GM12874 (cell line): ENCODE data around the gene ATG3.

ENCODE experiments used
- CTCF ChIP-seq: IDR thresholded peaks from 2 replicates; pipeline ENCODE4 v1.5.1; 2011; ENCODE audit warnings: low read depth, mild to moderate bottlenecking, control low read depth, low read length, moderate library complexity; ENCODE audit not compliant: insufficient read depth

Gene ATG3

GRCh38 chr3:112579697-112580096 is 17.9 kb upstream of the ATG3 start:
- no peak for TF ChIP-seq CTCF

- no peak for TF ChIP-seq CTCF
These were observed 17.5 kb upstream of the ATG3 start for GRCh38 chr3:112579232-112579631.

GRCh38 chr3:112572701-112573100 is 10.9 kb upstream of the ATG3 start:
- no peak for TF ChIP-seq CTCF

GRCh38 chr3:112569265-112569664 is 7.5 kb upstream of the ATG3 start:
- no peak for TF ChIP-seq CTCF

- TF ChIP-seq CTCF, result no peak
These were observed 6.9 kb upstream of the ATG3 start for GRCh38 chr3:112568642-112569041.

- no peak for TF ChIP-seq CTCF
These were observed 3.2 kb upstream of the ATG3 start for GRCh38 chr3:112564940-112565305.

GRCh38 chr3:112561484-112561733 is 353 bp downstream of the ATG3 start:
- TF ChIP-seq CTCF, result no peak
